ENCODE results near the gene SS18L1. TPM values are rescaled to one million over a fixed set of nuclear protein-coding genes. Genes with fewer than 3 reads are reported as not detected.

Gene SS18L1
- total RNA-seq, 1 experiment from 2014 or later: 21.6 TPM

GRCh38 chr20:62175711-62176110 lies 32.1 kb downstream of the SS18L1 start:
- Histone ChIP-seq H3K27ac (ENCODE audit: low read length) (no peak overlapping the region), H3K9me3 (ENCODE audit: control insufficient read depth, insufficient read depth, low read depth, low read length) (no peaks in the 10 kb centered on the region), H3K4me1 (ENCODE audit: control insufficient read depth, insufficient read depth, low read length) (no peaks in the 10 kb centered on the region), H3K36me3 (ENCODE audit: control insufficient read depth, insufficient read depth, low read length) (peaks cover 5% of the 10 kb centered on the region; the same call in 1 of the 2 replicates), H3K27me3 (ENCODE audit: control insufficient read depth, insufficient read depth, low read length) (no peaks in the 10 kb centered on the region), H3K4me3 (ENCODE audit: low read depth in 2 of 2, low read length in 2 of 2) (no peak overlapping the region)
- BruUV-seq (replicated peaks): no TSS peak
- POLR2A ChIA-PET: interaction anchor here (0.5 kb wide), 1 partner anchor 12 kb away, joined by 3 read pairs; no protein-coding TSS in a partner anchor
- CTCF ChIA-PET: no interaction called here
- no peak for TF ChIP-seq REST (IDR thresholded peaks at IDR 0.05; ENCODE audit: insufficient read depth in 1 of 2, low read depth in 2 of 2, low read length in 1 of 2)
- TF ChIP-seq POLR2AphosphoS5 (IDR thresholded peaks at IDR 0.05; ENCODE audit: low read depth, low read length): no peak
- no peak for TF ChIP-seq TCF7L2 (IDR thresholded peaks at IDR 0.05; ENCODE audit: low read depth, low read length)
- TF ChIP-seq CTCF (IDR thresholded peaks at IDR 0.05): no peak
- no peak for TF ChIP-seq SIN3A (IDR thresholded peaks at IDR 0.05; ENCODE audit: borderline replicate concordance, insufficient read depth, low read depth, low read length)
- no peak for DNase-seq (ENCODE audit: low read depth, low spot score)
- intact Hi-C loops (cut with micrococcal nuclease; ENCODE audit: unreplicated experiment): no loop called here
- in situ Hi-C loops (cut with HindIII; ENCODE audit: low pct_unique_long_range_greater_than_20kb, low sequenced_read_pairs): no loop called here
- ATAC-seq: no peak

GRCh38 chr20:62176866-62177265 lies 33.3 kb downstream of the SS18L1 start:
- no peak for ATAC-seq
- CTCF ChIA-PET: no interaction called here
- Histone ChIP-seq H3K4me3 (ENCODE audit: low read depth in 2 of 2, low read length in 2 of 2) (no peak overlapping the region), H3K36me3 (ENCODE audit: control insufficient read depth, insufficient read depth, low read length) (peaks cover 5% of the 10 kb centered on the region; the same call in 1 of the 2 replicates), H3K27ac (ENCODE audit: low read length) (no peak overlapping the region), H3K4me1 (ENCODE audit: control insufficient read depth, insufficient read depth, low read length) (peaks cover 4% of the 10 kb centered on the region; the same call in 1 of the 2 replicates), H3K27me3 (ENCODE audit: control insufficient read depth, insufficient read depth, low read length) (no peaks in the 10 kb centered on the region), H3K9me3 (ENCODE audit: control insufficient read depth, insufficient read depth, low read depth, low read length) (no peaks in the 10 kb centered on the region)
- TF ChIP-seq CTCF (IDR thresholded peaks at IDR 0.05) (no peak), REST (IDR thresholded peaks at IDR 0.05; ENCODE audit: insufficient read depth in 1 of 2, low read depth in 2 of 2, low read length in 1 of 2) (no peak), POLR2AphosphoS5 (IDR thresholded peaks at IDR 0.05; ENCODE audit: low read depth, low read length) (no peak), SIN3A (IDR thresholded peaks at IDR 0.05; ENCODE audit: borderline replicate concordance, insufficient read depth, low read depth, low read length) (no peak), TCF7L2 (IDR thresholded peaks at IDR 0.05; ENCODE audit: low read depth, low read length) (no peak)
- intact Hi-C loops (cut with micrococcal nuclease; ENCODE audit: unreplicated experiment) (no loop called here), in situ Hi-C loops (cut with HindIII; ENCODE audit: low pct_unique_long_range_greater_than_20kb, low sequenced_read_pairs) (no loop called here)
- BruUV-seq (replicated peaks): no TSS peak
- POLR2A ChIA-PET: no interaction called here
- no peak for DNase-seq (ENCODE audit: low read depth, low spot score)

Measured in Panc1 (cell line).